M059J (cell line): ENCODE data around the gene TBCB. TPM values are rescaled to one million over a fixed set of nuclear protein-coding genes. Genes with fewer than 3 reads are reported as not detected.
"Not testable (repeated sequence)": the region's sequence is repeated elsewhere in the genome, so short reads cannot be mapped to it uniquely, and the experiment has no call there.

Experiments
- DNase-seq: peaks from one replicate; pipeline ENCODE4 v3.0.0-alpha.2; 2012; ENCODE audit warnings: low read depth
- total RNA-seq: library from RNA; depleted of rRNA; stranded (reverse); fragments of >200 nt; shearing (Covaris generic); gene quantifications from 2 replicates; pipeline ENCODE4 v1.2.3, GENCODE V29; 2014; rRNA removed

TBCB gene
- total RNA-seq, 1 experiment from 2014 or later: 372 TPM

GRCh38 chr19:36169084-36169760, 54.0 kb downstream of the TBCB start:
- peak; percentile 81 for DNase-seq

- no peak for DNase-seq
Observed at GRCh38 chr19:36172852-36173251, 57.6 kb downstream of the TBCB start.

GRCh38 chr19:36173846-36174245, 58.6 kb downstream of the TBCB start:
- DNase-seq: not testable (repeated sequence)

Other genes with a start within 250 kb of the TBCB start
- gene APLP1, start 246.9 kb upstream of the TBCB start, total RNA-seq: 42.4 and 51.5 TPM in 2 replicates
- gene NFKBID, start 214.9 kb upstream of the TBCB start, total RNA-seq: 0.91 and 6.1 TPM in 2 replicates
- not detected in 2 replicates for gene HCST, start 212.9 kb upstream of the TBCB start, total RNA-seq
- gene TYROBP, start 207.2 kb upstream of the TBCB start, total RNA-seq: not detected in 2 replicates
- 3.3 and 4.6 TPM in 2 replicates for gene LRFN3, start 179.1 kb upstream of the TBCB start, total RNA-seq
- gene SDHAF1, start 120.3 kb upstream of the TBCB start, total RNA-seq: 32.0 and 40.1 TPM in 2 replicates
- gene SYNE4, start 106.7 kb upstream of the TBCB start, total RNA-seq: not detected in 2 replicates
- gene ALKBH6, start 101.3 kb upstream of the TBCB start, total RNA-seq: 54.6 and 64.6 TPM in 2 replicates
- 1.3 and 6.7 TPM in 2 replicates for gene CLIP3, start 82.6 kb upstream of the TBCB start, total RNA-seq
- gene THAP8, start 61.2 kb upstream of the TBCB start, total RNA-seq: 4.3 and 6.8 TPM in 2 replicates
- gene WDR62, start 60.6 kb upstream of the TBCB start, total RNA-seq: 10.8 and 19.4 TPM in 2 replicates
- gene OVOL3, start 4.3 kb upstream of the TBCB start, total RNA-seq: 0.39 TPM in 1 of 2 replicates, not detected in the other
- gene POLR2I, start 593 bp upstream of the TBCB start, total RNA-seq: 90.4 and 115 TPM in 2 replicates
- 425 and 426 TPM in 2 replicates for gene CAPNS1, start 24.6 kb downstream of the TBCB start, total RNA-seq
- not detected in 2 replicates for gene COX7A1, start 37.0 kb downstream of the TBCB start, total RNA-seq
- gene ZNF565, start 99.2 kb downstream of the TBCB start, total RNA-seq: 2.2 and 3.6 TPM in 2 replicates
- 72.9 and 95.5 TPM in 2 replicates for gene ZNF146, start 99.6 kb downstream of the TBCB start, total RNA-seq